ENCODE data around the gene XXYLT1.

Gene XXYLT1

DNA sequence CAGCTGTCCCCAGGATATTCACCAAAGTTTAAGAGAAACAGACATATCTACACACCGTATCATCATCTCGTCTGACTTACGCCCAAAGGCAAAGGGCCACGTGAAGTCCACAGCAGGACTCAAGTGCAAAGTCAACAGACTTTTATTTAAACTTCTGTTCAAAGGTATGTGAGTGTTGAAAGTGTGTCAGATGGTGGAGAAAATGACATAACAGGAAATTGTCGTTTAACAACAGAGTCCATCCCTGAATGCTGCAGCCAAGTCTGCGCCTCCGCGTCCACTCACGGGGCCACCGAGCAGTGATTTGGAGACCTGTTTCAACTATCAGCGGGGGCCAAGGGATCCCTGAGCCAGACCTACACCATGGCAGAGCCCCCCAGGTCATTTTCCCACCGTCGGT is 165.6 kb downstream of the XXYLT1 start:
- no peak for DNase-seq (ENCODE audit: low read depth)
- TF ChIP-seq, protein P1, sequence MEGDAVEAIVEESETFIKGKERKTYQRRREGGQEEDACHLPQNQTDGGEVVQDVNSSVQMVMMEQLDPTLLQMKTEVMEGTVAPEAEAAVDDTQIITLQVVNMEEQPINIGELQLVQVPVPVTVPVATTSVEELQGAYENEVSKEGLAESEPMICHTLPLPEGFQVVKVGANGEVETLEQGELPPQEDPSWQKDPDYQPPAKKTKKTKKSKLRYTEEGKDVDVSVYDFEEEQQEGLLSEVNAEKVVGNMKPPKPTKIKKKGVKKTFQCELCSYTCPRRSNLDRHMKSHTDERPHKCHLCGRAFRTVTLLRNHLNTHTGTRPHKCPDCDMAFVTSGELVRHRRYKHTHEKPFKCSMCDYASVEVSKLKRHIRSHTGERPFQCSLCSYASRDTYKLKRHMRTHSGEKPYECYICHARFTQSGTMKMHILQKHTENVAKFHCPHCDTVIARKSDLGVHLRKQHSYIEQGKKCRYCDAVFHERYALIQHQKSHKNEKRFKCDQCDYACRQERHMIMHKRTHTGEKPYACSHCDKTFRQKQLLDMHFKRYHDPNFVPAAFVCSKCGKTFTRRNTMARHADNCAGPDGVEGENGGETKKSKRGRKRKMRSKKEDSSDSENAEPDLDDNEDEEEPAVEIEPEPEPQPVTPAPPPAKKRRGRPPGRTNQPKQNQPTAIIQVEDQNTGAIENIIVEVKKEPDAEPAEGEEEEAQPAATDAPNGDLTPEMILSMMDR (IDR thresholded peaks at IDR 0.05; ENCODE audit: low read depth, low read length, missing control alignments): no peak

DNA sequence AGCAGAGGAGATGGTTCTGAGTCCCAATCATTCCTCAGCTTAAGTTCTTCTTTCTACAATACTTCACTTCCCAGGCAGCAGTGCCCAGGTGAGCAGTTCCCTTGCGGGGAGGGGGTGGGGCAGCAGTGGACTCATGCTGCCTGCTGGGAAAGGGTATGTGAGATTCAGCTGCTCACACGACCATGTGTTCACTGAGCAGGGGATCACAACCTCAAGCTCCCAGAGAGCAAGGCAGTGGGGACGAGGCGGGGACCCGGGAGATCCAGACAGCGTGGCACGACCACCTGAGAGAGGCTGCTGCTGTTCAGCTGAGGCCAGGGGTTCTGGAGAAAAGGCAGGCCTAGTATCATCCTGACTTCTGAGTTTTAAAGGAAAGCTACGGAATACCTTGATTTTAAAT is 166.6 kb downstream of the XXYLT1 start:
- H3K4me3 ChIP-seq (ENCODE audit: low read depth, low read length): no peak overlapping the region
- DNase-seq (ENCODE audit: low read depth): no peak
- TF ChIP-seq, protein P1 (IDR thresholded peaks at IDR 0.05; ENCODE audit: low read depth, low read length, missing control alignments): no peak

More for the DNA sequence above, 165.6 kb downstream of the XXYLT1 start:
- no peak overlapping the region for H3K4me3 ChIP-seq (ENCODE audit: low read depth, low read length)

GRCh38 chr3:195103623-195104022 is 167.3 kb downstream of the XXYLT1 start:
- no peak for DNase-seq (ENCODE audit: low read depth)
- TF ChIP-seq, protein P1 (IDR thresholded peaks at IDR 0.05; ENCODE audit: low read depth, low read length, missing control alignments): no peak

DNA sequence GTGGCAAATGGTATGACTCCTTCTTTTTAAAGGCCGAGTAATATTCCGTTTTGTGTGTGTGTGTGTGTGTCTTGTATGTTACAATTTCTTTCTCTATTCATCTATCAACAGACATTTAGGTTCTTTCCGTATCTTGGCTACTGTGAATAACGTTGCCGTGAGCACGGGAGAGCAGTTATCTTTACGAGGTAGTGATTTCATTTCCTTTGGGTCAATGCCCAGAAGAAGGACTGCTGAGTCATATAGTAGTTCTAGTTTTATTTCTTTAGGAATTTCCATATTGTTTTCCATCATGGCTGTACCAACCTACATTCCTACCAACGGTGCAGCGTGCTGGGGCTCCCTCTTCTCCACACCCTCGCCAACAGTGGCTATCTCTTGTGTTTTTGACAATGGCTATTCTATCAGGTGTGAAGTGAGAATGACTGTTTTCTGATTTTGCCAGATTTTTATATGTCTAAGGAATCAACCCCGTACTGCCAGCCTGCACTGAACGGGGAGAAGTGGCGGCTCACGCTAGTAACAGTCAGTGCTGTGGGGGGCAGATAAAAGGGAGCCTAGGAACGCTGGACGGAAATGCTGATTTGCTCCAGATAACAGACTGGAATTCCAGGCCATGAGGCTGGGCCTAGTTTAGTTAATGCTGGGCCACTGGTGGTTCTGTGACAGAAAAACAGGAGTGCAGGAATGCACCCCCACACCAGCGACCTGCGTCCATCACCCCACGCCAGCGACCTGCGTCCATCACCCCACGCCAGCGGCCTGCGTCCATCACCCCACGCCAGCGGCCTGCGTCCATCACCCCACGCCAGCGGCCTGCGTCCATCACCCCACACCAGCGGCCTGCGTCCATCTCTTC is 168.1 kb downstream of the XXYLT1 start:
- TF ChIP-seq, protein P1 (IDR thresholded peaks at IDR 0.05; ENCODE audit: low read depth, low read length, missing control alignments): no peak
- no peak overlapping the region for H3K4me3 ChIP-seq (ENCODE audit: low read depth, low read length)
- DNase-seq (ENCODE audit: low read depth): no peak

More at GRCh38 chr3:195103623-195104022, 167.3 kb downstream of the XXYLT1 start:
- no peak overlapping the region for H3K4me3 ChIP-seq (ENCODE audit: low read depth, low read length)

- no peak overlapping the region for H3K4me3 ChIP-seq (ENCODE audit: low read depth, low read length)
- DNase-seq (ENCODE audit: low read depth): no peak
- TF ChIP-seq, protein P1 (IDR thresholded peaks at IDR 0.05; ENCODE audit: low read depth, low read length, missing control alignments): no peak
Observed at GRCh38 chr3:195101927-195102608, 168.9 kb downstream of the XXYLT1 start.

DNA sequence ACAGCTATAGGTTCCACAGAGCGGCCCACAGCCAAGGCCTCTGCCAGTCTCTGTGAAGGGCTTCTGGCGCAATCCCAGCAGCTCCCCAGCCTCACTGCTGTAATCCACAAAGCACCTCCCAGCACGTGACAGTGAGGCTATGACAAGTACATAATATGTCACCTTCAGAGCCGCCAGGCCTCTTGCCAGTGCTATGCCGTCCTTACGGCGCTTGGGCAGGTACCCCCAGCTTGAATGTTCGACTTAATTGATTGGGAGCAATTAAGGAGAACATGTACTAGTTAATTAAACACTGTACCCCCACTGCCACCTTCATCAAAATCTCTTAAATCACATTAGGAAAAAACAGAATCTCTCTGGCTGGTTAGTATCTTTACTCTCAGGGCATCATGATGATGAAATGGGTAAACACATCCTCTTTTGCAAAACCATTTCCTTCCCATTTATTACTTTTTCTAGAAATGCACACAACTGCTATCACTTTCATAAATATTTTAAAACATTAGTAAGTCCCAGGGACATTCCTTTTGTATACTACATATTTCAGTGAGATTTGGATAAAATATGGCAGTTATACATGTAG is 169.9 kb downstream of the XXYLT1 start:
- TF ChIP-seq, protein P1 (IDR thresholded peaks at IDR 0.05; ENCODE audit: low read depth, low read length, missing control alignments): no peak
- H3K4me3 ChIP-seq (ENCODE audit: low read depth, low read length): no peak overlapping the region
- peak; percentile 16 for DNase-seq (ENCODE audit: low read depth)
